Lung microvascular endothelial cell (primary cell): ENCODE measurements around the gene BHLHE23. TPM values are rescaled to one million over a fixed set of nuclear protein-coding genes. Genes with fewer than 3 reads are reported as not detected.

Experiments
- DNase-seq, 2 donors: peaks; one replicate each; pipeline versions ENCODE4 v3.0.0 to v3.0.0-alpha.2; 2010; ENCODE audit warnings: low read depth in 2 of 2
- total RNA-seq: library from RNA; depleted of rRNA; stranded (reverse); fragments of >200 nt; gene quantifications from 2 replicates; pipeline ENCODE4 v1.2.1, GENCODE V29; 2014

The BHLHE23 gene
- total RNA-seq, 1 donor from 2014 or later: not detected

GRCh38 chr20:63026582-63027165 lies 19.9 kb upstream of the BHLHE23 start:
- no peak for DNase-seq

- DNase-seq: peak; percentile 28 to 47
Observed at GRCh38 chr20:63025534-63026331, 19.0 kb upstream of the BHLHE23 start.

GRCh38 chr20:63024573-63025392 lies 18.0 kb upstream of the BHLHE23 start:
- no peak for DNase-seq

GRCh38 chr20:63023936-63024571 lies 17.3 kb upstream of the BHLHE23 start:
- DNase-seq: no peak

- no peak for DNase-seq
Observed at GRCh38 chr20:63023071-63023935, 16.5 kb upstream of the BHLHE23 start.

GRCh38 chr20:63022501-63022900 lies 15.7 kb upstream of the BHLHE23 start:
- DNase-seq: no peak

GRCh38 chr20:63021356-63022321 lies 14.9 kb upstream of the BHLHE23 start:
- DNase-seq: no peak

GRCh38 chr20:63020681-63021080 lies 13.9 kb upstream of the BHLHE23 start:
- no peak for DNase-seq

- DNase-seq: no peak
Observed at GRCh38 chr20:63017826-63018411, 11.2 kb upstream of the BHLHE23 start.

- no peak for DNase-seq
Observed at GRCh38 chr20:63017076-63017825, 10.5 kb upstream of the BHLHE23 start.

GRCh38 chr20:63016514-63017075 lies 9.8 kb upstream of the BHLHE23 start:
- DNase-seq: no peak

- DNase-seq: no peak
Observed at GRCh38 chr20:63015662-63016361, 9.0 kb upstream of the BHLHE23 start.

- DNase-seq: no peak
Observed at GRCh38 chr20:63015147-63015661, 8.4 kb upstream of the BHLHE23 start.

GRCh38 chr20:63014710-63015109 lies 7.9 kb upstream of the BHLHE23 start:
- no peak for DNase-seq

- DNase-seq: no peak
Observed at GRCh38 chr20:63014287-63014686, 7.5 kb upstream of the BHLHE23 start.

- DNase-seq: no peak
Observed at GRCh38 chr20:63013207-63013606, 6.4 kb upstream of the BHLHE23 start.

GRCh38 chr20:63011798-63012197 lies 5.0 kb upstream of the BHLHE23 start:
- DNase-seq: no peak
